ENCODE data around the gene GALNT16.
"Not testable (repeated sequence)": the region's sequence is repeated elsewhere in the genome, so short reads cannot be mapped to it uniquely, and the experiment has no call there.

GALNT16 gene

DNA sequence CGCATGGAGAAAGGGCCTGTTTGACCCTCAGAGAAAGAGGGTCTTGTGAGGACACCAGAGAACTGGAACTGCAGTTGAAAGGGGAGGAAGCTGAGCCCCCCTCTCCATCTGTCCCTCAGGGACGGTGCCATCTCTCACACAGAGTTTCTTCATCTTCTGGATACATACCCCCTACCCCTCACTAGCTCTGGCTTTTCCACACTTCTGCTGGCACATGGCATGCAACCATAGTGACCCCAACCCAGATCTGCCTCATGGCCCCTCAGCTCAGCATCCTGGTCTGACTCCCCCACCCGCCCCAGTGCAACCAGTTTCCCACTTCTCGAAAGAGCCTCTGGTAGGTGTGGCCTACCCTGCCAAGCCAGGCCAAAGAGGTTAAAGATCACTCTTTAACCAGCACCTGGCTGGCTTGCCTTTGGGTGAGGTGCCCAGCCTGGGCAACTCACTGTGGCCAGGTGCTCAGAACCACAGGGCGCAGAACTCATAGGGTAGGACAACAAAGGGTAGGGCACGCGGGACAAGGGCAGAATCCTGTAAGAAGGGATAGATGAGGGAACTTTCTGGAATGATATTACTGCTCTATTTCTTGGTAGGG is 25.8 kb downstream of the GALNT16 start:
- no peak for DNase-seq (ENCODE audit: low read depth in 2 of 2)

DNA sequence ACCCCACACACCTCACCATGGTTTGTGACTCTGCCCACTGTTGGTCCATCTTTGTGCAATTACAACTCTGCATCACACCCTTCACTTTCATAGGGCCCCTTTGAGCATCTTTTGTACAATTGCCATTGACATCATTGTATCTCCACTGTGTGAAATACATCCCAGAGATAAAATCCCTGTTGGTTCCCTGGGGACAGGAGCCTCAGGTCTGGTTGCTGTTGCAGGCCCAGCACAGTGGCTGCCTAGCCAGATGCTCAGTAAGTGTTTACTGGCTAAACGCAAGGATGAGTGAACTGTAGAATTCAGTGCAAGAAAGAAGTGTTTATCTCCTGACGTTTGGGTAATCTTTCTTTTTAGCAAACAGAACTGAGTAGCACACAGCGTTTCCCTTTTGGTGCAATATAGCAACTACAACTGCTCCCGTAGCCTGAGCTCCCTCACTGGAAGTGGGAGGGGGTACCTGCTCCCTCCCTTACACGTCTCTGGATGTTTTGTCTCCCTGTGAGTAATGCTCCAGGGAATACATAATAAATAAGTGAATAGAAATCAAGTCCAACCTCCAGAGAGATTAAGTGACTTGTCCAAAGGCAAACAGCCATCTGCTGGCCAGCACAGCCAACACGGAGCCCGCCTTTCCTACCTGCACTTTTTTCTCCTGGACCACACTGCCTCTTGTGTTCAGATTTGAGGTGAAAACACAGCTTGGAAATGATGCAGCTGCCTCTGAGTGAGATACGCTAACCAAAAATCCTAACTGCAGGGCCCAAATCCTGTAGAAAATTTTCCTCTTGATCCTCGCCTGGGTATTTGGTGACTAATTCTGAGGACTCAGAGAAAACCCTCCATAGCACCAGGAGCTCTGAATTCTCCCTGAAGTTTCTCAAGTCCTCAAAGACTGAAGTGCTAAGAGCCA is 27.4 kb downstream of the GALNT16 start:
- DNase-seq (ENCODE audit: low read depth in 2 of 2), result no peak

DNA sequence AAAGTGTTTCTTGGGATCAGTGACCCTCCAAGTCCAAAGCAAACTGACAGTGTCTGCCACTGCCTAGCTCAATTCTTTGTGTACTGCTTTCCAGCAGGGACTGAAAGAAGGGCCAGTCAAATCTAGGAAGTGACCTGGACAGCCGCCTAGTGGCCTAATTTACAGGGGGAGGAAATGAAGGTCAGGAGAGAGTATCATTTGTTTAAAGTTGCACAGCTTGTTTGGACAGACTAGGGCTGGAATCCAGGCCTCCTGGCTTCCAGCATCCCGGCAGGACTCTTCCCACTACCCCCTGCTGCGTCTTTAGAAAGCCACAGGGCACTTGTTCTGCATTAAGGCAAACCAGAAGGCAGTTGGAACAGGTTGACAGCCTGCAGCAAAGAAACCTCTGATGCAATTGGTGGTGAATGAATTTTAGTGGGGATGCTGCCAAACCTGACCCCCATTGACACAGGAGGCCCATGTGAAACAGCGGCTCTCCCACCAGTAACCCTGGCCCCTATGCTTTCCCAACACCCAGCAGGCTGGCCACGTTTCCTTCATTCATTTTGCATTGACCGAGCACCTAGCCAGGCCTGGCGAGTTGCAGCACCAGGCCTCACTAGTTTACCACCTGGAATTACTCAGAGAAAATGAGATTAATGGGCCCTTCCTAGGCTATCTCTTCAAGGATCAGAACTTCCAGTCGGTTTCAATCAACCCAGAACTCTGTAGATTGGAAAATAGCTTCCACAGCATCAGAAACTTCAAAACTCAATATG is 28.2 kb downstream of the GALNT16 start:
- no peak for DNase-seq (ENCODE audit: low read depth in 2 of 2)

DNA sequence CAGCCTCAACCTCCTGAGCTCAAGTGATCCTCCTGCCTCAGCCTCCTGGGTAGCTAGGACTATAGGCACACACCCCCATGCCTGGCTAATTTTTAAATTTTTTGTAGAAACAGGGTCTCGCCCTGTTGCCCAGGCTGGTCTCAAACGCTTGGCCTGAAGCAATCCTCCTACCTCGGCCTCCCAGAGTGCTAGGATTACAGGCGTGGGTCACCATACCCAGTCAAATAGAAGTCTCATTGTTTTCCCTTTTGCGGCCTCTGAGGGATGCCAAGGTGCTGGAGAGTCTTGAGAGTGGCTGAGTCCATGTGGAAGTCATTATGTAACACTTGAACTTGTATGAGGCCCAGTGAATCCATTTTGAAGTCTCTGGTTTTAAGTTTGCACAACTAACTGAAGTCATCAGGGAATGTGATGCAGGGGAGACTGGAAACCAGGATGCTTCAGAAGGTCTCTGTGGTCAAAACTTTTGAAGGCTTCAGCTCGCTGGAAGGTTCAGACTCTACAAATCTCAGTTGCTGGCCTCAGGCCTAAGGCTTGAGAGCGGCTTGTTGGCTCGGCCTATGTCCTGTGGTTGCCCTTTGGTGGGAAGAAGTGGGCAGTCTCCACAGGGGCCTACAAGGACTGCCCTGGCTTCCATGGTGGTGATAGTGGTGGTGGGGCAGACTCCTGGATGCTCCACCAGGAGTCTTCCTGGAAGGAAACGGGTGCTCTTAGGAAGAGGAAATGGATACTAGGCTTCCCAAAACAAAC is 29.2 kb downstream of the GALNT16 start:
- DNase-seq (ENCODE audit: low read depth in 2 of 2), result no peak

DNA sequence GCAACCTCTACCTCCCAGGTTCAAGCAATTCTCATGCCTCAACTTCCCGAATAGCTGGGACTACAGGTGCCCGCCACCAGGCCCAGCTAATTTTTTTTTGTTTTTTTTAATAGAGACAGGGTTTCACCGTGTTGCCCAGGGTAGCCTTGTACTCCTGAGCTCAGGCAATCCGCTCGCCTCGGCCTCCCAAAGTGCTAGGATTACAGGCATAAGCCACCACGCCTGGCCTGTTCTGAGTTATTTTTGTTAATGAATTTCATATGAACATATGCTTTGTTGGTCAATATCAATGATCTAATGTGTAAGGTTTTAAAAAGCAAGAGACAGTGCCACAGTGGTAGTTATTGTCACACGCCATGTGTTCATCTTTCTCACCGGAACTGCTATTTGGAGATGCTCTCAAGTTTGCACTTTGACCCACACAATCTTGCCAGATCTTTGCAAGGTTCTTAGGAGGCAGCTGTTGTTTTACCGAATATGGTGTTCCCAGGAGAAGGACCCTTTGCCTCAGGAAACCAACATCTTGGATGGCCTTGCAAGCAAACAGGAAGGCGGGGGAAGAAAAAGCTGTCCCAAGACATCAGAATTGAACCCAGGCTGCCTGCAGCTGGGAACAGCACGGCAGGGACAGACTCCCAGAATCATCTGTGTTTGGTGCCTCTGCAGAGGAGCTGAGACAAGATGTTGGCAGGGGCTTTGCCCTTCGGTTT is 30.0 kb downstream of the GALNT16 start:
- DNase-seq (ENCODE audit: low read depth in 2 of 2), result no peak

DNA sequence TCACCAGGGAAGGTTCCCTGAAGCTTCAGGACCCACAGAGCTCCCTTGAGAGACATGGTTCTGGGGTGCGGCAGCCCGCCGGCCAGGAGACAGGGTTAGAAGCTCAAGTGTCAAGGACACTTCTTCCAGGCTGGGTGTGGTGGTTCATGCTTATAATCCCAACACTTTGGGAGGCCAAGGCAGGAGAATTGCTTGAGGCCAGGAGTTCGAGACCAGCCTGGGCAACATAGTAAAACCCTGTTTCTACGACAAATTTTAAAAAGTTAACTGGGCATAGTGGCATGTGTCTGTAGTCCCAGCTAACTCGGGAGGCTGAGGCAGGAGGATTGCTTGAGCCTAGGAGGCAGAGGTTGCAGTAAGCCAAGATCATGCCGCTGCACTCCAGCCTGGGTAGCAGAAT is 30.9 kb downstream of the GALNT16 start:
- not testable (repeated sequence) for DNase-seq (ENCODE audit: low read depth in 2 of 2)

DNA sequence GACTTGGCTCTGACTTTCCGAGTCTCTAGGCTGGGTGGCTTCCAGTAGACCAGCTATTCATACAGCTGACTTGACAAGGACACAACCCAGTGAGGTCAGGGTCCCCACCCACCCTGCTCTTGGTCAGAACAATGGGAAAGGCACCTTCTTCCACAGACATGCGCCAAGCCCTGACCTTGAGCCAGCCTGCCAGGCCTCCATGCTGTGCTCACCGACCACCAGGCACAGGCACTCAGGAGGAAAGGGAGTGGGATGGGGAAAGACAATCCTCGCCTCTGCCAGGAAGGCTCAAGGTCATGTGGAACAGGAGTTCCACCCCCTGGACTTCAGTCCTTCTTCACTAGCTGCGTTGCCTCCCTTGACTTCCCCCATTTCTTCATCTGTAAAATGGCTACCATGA is 31.4 kb downstream of the GALNT16 start:
- no peak for DNase-seq (ENCODE audit: low read depth in 2 of 2)

DNA sequence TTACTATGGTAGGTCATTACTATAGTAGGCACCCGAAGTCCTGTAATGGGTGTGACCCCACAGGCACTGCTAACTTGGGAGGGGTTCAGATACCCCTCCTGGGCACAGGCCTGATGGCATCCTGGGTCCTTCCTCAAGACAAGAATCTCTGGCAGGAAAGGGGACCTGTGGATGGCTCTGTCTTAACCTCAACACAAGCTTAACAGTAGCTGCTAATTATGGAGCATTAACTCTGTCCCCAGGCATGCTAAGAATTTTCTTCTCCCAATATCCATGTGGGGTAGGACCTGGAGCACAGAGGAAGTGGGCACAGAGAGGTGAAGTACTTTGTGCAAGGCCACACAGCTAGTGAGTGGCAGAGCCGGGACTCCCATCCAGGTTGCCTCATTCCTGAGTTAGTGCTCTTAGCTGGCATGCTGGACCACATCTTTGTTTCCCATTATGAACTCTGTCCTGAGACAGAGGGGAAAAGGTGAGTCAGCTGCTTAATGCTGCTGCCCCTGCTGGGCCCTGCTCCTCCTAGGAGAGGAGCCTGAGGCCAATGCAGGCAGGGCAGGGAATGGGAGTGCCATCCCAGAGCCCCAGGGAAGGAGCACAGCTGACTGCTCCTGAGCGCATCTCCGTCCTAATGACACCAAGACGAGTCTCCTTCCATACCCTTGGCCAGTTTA is 32.1 kb downstream of the GALNT16 start:
- DNase-seq (ENCODE audit: low read depth in 2 of 2), result no peak

DNA sequence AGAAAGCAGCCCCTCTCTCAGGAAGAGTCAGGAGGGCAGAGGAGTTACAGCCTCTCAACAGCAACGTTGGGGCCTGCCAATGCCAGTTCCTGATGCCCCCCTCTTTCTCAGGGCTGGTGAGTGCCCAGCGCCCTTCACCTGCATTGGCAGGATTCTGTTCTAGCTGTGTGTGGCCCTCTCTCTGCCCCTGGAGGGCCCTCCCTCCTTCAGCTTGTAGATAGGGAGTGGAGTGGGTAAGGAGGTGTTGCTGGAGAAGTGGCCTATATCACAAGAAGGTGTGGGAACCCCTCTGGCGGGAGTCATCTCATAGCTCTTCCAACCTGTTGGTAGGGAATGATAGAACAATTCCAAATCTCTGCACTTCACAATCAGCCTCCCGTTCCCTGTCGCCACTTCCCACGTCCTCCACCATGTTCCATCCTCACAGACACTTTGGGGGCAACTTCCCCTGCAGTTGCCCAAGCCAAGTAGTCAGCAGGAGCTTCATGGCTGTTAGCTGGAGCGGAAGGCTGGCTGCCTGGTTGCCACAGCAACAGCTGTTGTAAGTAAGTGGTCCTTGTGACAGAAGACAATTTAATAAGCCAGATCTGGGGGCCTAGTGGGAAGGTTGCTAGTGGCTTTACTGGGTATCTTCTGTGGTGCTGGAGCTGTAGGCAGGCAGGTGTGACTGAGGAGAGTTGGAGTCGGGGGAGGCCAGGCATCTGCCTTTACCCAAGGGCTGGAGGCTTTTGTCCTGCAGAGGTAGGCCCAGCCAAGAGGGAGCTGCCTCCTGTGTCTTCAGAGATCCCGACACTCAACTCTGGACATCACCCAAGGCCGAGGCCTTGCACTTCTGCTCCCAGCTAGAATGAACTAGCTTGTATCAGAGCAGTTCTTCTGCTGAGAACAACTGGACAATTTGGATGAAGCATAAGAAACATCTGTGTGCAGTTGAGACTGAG is 38.4 kb downstream of the GALNT16 start:
- no peak for DNase-seq (ENCODE audit: low read depth in 2 of 2)

DNA sequence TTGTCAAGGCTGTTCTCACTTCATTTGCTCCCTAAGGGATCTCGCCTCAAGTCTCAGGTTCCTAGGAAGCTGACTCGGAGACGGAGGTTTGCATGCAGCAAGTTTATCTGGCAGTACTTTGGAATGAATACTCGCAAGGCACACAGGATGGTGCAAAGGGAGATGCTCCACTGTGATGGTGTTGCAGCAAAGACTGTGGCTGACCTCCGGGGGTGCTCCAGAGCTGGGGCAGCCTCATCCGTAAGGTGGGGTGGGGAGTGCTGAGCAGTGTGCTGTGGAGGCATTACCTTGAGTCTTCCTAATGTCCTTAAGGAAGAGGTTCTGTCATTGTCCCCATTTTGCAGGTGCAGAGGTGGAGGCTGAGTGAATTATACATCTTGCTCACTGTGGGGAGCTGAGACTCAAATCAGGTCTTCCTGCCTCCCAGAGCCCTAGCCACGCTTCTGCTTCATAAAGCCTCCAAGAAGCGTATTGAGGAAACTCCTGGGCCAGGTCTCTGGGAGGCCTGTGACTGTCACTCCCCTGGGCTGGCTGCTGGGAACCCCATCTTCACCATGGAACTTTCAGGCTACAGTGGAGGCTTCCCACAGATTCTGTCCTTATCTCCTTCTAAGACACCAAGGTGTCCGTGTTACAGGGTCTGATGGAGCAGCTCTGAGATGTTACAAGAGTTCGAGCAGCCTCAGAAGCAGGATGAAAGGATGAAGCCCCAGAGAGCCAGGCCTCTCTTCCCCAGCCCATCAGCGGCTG is 39.5 kb downstream of the GALNT16 start:
- no peak for DNase-seq (ENCODE audit: low read depth in 2 of 2)

DNA sequence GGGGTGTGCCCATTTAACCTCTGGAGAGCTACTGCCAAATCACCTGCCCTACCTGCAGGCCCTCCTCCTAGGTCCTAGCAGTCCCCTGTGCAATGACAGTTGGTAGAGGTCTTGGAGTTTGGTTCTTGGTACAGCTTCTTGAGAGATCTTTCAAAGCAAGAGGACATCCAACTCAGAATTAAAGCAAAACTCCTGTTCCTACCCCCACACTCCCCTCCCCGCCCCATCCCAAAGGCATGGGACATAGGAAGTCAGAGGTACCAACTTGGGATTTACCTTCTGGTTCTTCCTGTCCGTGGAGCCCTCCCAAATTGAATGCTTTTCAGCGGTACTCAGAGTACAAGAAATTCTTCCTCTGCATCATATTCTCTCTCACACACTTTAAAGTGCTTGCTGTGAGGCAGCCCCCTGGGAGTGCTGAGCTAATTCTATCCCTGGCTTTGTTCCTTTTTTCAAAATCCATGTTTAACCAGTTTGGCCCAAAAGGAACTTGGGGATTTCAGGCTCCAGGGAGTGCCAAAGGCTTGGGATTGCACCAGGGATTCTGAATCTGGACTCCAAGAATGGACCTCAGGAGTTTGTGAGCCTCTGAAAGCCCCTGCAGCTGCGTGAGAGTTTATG is 40.8 kb downstream of the GALNT16 start:
- DNase-seq (ENCODE audit: low read depth in 2 of 2), result no peak

DNA sequence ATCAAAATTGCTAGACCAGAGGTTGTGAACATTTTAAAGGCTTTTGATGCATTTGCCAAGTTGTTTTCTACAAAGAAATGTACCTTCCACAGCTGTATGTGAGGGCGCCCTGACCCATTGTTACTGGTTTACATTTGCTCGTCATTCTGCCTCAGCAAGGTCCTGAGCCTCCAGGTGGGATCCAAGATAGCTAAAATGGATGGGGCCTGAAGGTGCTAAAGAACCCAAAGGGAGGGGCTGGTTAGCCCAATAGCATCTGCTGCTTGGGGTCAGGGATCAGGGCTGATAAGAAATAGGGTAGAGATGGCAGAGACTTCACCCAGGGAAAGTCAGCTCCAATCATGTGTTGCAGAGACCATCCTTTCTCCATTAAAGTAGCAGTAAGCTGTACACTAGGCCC is 43.1 kb downstream of the GALNT16 start:
- no peak for DNase-seq (ENCODE audit: low read depth in 2 of 2)

DNA sequence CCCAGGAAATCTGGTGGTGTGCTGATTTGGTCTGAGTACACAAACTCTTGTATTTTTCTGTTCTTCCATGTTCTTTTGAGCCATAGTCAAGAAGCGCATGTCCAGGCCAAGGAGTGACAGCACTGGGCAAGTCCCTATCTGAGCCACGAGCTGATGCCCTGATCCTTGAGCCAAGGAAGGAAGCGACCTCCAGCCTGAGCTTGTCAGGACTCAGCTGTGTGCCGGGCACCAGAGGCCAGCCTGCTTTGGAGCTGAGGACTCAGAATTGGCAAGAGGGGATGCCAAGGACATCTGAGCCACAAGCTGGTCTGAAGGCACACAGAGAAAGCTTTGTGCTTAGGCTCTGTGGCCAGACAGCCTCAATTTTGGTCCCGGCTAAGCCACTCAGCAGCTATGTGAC is 52.6 kb downstream of the GALNT16 start:
- DNase-seq (ENCODE audit: low read depth in 2 of 2), result no peak

DNA sequence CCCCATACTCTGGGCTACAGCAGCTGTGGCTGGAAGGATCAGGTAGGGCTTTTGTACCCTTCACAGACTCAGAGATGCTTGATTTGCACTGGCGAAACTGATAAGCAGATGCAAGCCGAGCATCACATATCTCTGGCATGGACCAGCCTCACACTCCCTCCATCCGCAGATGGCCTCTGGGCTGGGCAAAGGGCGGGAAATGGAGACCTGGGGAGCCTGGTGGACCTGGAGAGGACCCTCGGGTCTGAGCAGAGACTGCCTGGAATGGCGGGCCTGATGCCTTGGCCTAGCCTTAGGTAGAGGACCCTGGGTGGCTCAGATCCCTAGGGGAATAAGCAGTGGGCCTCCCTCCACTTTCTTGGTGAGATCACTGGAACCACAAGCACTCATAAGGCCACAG is 53.2 kb downstream of the GALNT16 start:
- DNase-seq (ENCODE audit: low read depth in 2 of 2), result no peak

DNA sequence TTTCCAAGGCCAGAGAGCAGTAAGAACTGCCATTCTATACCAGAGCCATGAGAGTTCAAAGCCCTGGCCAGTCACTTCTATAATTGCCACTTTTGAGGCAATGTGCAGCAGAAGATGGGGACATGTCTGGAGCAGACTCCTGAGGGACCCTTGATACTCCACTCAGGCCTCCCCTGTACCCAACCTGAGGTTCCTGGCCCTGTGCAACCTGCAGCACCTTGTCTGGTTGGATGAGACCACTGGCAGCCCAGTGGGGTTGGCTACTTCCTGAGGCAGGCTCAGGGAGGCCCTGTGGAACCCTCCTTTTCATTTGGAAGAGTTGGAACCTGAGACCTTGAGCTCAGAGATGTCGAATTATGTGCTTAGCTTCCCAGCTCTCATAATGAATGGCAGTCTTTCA is 54.4 kb downstream of the GALNT16 start:
- no peak for DNase-seq (ENCODE audit: low read depth in 2 of 2)

DNA sequence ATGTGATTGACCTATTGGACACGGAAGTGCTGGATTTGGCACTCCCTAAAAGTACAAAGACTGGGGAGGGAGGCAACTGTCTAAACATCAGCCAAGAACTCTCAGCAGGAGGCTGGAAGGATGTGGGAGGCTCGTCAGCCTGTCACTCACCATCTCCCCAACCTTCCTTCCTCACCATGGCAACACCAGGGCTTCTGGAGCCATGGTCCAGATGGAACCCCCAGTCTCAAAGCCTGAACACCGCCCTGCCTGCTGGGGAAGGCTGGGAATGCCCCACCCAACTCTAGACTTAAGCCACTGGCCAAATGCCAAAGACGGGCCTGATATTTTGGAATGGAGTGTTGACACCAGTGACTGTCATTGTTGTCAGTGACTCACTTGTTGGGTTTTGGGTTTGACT is 55.3 kb downstream of the GALNT16 start:
- no peak for DNase-seq (ENCODE audit: low read depth in 2 of 2)

DNA sequence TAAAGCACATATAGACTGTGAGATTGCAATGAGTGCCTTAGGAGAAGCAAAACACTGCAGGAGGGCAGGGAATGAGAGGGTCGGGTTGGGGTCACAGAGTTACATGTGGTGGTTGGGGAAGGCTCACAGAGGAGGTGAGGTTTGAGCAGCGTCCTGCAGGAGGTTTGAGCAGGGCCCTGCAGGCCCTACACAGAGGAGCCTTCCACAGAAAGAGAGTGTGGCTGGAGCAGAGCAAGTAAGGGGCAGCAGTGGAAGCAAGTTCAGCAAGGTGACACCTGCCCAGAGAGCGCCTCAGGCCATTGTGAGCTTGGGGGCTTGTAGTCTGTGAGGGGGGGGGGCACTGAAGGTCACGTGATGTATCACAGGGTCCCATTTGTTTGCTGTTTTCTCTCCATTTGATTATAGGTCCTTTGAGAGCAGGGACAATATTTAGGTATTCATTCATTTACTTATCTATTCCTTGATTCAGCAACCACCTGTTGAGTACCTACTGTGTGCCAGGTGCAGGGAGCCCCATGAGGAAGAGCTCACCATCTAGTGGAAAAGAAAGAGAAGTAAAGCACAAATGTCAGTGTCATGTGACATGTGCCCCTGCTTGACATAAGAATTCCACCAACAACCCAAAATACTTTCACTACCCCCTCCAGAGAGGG is 56.6 kb downstream of the GALNT16 start:
- DNase-seq (ENCODE audit: low read depth in 2 of 2), result no peak

Measured in stimulated activated CD4-positive, alpha-beta T cell treated with anti-CD3 and anti-CD28 coated beads, Interleukin-1b, Interleukin-23, amount 100 ng/mL, for 1 hour (primary cell).